Keratinocyte (primary cell): ENCODE results near the gene ATP6V1A. TPM values are rescaled to one million over a fixed set of nuclear protein-coding genes. Genes with fewer than 3 reads are reported as not detected.

Experiments used
- DNase-seq: peaks from one replicate; pipeline ENCODE4 v3.0.0-alpha.2; 2011; ENCODE audit warnings: low read depth, missing footprints, low spot score
- FAIRE-seq: peaks from 2 replicates; lab custom pipeline; 2011; peaks lifted over from hg19 to GRCh38; lab: Jason Lieb, UNC
- H2AFZ ChIP-seq: 2 replicates; pipeline ENCODE4 v1.6.0; 2012; ENCODE audit warnings: low read length, control low read depth, inconsistent platforms; ENCODE audit not compliant: control insufficient read depth
- H3K27ac ChIP-seq: 2 replicates; pipeline ENCODE4 v1.5.1; 2011; ENCODE audit warnings: low read length; ENCODE audit not compliant: control insufficient read depth, insufficient read depth
- H3K27me3 ChIP-seq: 3 replicates; pipeline ENCODE4 v1.6.0; 2011; ENCODE audit warnings: low read length; ENCODE audit not compliant: control insufficient read depth, insufficient read depth; ENCODE audit errors: extremely low read depth
- H3K36me3 ChIP-seq, 2 experiments: 2 replicates in 1 of 2; 3 replicates in 1 of 2; pipeline ENCODE4 v1.5.1; 2011; ENCODE audit warnings: low read length in 2 of 2, mild to moderate bottlenecking in 1 of 2; ENCODE audit not compliant: control insufficient read depth in 2 of 2, insufficient read depth in 2 of 2; ENCODE audit errors: extremely low read depth in 1 of 2
- H3K4me1 ChIP-seq: 3 replicates; pipeline ENCODE4 v1.5.1; 2011; ENCODE audit warnings: low read length; ENCODE audit not compliant: control insufficient read depth, insufficient read depth; ENCODE audit errors: extremely low read depth
- H3K4me2 ChIP-seq: 3 replicates; pipeline ENCODE4 v1.6.0; 2011; ENCODE audit warnings: low read depth, low read length; ENCODE audit not compliant: control insufficient read depth, insufficient read depth; ENCODE audit errors: extremely low read depth
- H3K4me3 ChIP-seq, 3 experiments: fragments of 200-600 bp in 1 of 3; sonication (generic) in 1 of 3; 2 replicates in 2 of 3; 3 replicates in 1 of 3; pipeline ENCODE4 v1.5.1; 2011 to 2016; ENCODE audit warnings: low read length in 3 of 3, mild to moderate bottlenecking in 3 of 3, control low read depth in 2 of 3, inconsistent platforms in 1 of 3, low read depth in 1 of 3, mixed read lengths in 1 of 3, mixed run types in 1 of 3, moderate library complexity in 1 of 3; ENCODE audit not compliant: control insufficient read depth in 2 of 3, insufficient read depth in 2 of 3; ENCODE audit errors: extremely low read depth in 1 of 3
- H3K79me2 ChIP-seq: 2 replicates; pipeline ENCODE4 v1.6.0; 2012; ENCODE audit warnings: low read length; ENCODE audit not compliant: control insufficient read depth, insufficient read depth
- H3K9ac ChIP-seq: 3 replicates; pipeline ENCODE4 v1.6.0; 2011; ENCODE audit warnings: low read length; ENCODE audit not compliant: control insufficient read depth, insufficient read depth; ENCODE audit errors: extremely low read depth
- H3K9me1 ChIP-seq: 3 replicates; pipeline ENCODE4 v1.6.0; 2011; ENCODE audit warnings: low read length; ENCODE audit not compliant: control insufficient read depth, insufficient read depth; ENCODE audit errors: extremely low read depth
- H3K9me3 ChIP-seq: 2 replicates; pipeline ENCODE4 v1.5.1; 2012; ENCODE audit warnings: low read depth, low read length; ENCODE audit not compliant: control insufficient read depth
- H4K20me1 ChIP-seq: 3 replicates; pipeline ENCODE4 v1.6.0; 2011; ENCODE audit warnings: low read length; ENCODE audit not compliant: control insufficient read depth, insufficient read depth; ENCODE audit errors: extremely low read depth
- CTCF ChIP-seq, 3 experiments: IDR thresholded peaks in 1 of 3; conservative IDR thresholded peaks in 1 of 3; optimal IDR thresholded peaks in 1 of 3; 2 replicates in 2 of 3; 3 replicates in 1 of 3; pipeline versions ENCODE3 to v1.5.1; 2011; ENCODE audit warnings: low read length in 3 of 3, mild to moderate bottlenecking in 3 of 3, moderate library complexity in 2 of 3, control low read depth in 1 of 3, inconsistent platforms in 1 of 3; ENCODE audit not compliant: insufficient read depth in 2 of 3; ENCODE audit errors: extremely low read depth in 1 of 3
- EZH2 ChIP-seq: IDR thresholded peaks from one replicate; pipeline ENCODE4 v1.6.1; 2012; ENCODE audit warnings: inconsistent platforms, mild to moderate bottlenecking, low read length, moderate library complexity
- dilution Hi-C: fragments of 300-500 bp; cut with MboI; formaldehyde crosslinking; loops from one replicate; pipeline ENCODE4 v1.7.0; 2020; ENCODE audit warnings: low sequenced_read_pairs; ENCODE audit not compliant: extremely low pct_ligation_motif_present
- polyA plus RNA-seq, 5 experiments: library from polyadenylated mRNA; depleted of rRNA in 3 of 5; stranded (reverse) in 3 of 5; stranded (forward) in 1 of 5; unstranded in 1 of 5; fragments of >200 nt; gene quantifications; 1 replicate in 1 of 5; 2 replicates in 3 of 5; 3 replicates in 1 of 5; pipeline versions ENCODE4 v1.2.1 to v1.2.3, GENCODE V29; 2011 to 2012; ENCODE audit warnings: missing spikeins in 2 of 5, low read depth in 1 of 5, low replicate concordance in 1 of 5

ATP6V1A gene
- polyA plus RNA-seq, 1 donor (not counting 4 experiments of a cell fraction or from before 2014, with no cell fraction given): 35.8 TPM

- peak overlapping the region; percentile 99 for H3K4me2 ChIP-seq
- H3K79me2 ChIP-seq: peaks cover 91% of the 10 kb centered on the region
- H3K4me1 ChIP-seq: peaks cover 44% of the 10 kb centered on the region
- peak overlapping the region in 2 of 3 experiments; percentile 86 to 97 for H3K4me3 ChIP-seq
- H3K9ac ChIP-seq: peak overlapping the region; percentile 49
- TF ChIP-seq EZH2: no peak
- no peak for TF ChIP-seq CTCF (optimal IDR thresholded peaks at IDR 0.05 in 1 of 3, IDR thresholded peaks at IDR 0.05 in 1 of 3, conservative IDR thresholded peaks at IDR 0.05 in 1 of 3; ENCODE audit: extremely low read depth in 1 of 3, insufficient read depth in 2 of 3, low read length in 3 of 3)
- peaks cover 0 to 4% of the 10 kb centered on the region in 2 experiments for H3K36me3 ChIP-seq
- FAIRE-seq: no peak
- H3K9me3 ChIP-seq: no peaks in the 10 kb centered on the region
- no peak for DNase-seq
- dilution Hi-C loops: no loop called here
- H2AFZ ChIP-seq: no peak overlapping the region
- H3K9me1 ChIP-seq: no peaks in the 10 kb centered on the region
- no peaks in the 10 kb centered on the region for H3K27me3 ChIP-seq
- peaks cover 23% of the 10 kb centered on the region for H4K20me1 ChIP-seq
- peak overlapping the region; percentile 21 for H3K27ac ChIP-seq
Measured at GRCh38 chr3:113743006-113743630, 3.7 kb upstream of the ATP6V1A start.

GRCh38 chr3:113744941-113745755, 1.7 kb upstream of the ATP6V1A start:
- peak overlapping the region; percentile 85 for H2AFZ ChIP-seq
- peaks cover 15% of the 10 kb centered on the region for H4K20me1 ChIP-seq
- no peaks in the 10 kb centered on the region for H3K9me1 ChIP-seq
- peak overlapping the region; percentile 100 for H3K27ac ChIP-seq
- H3K9me3 ChIP-seq: no peaks in the 10 kb centered on the region
- H3K36me3 ChIP-seq: peaks cover 0 to 4% of the 10 kb centered on the region in 2 experiments
- H3K4me3 ChIP-seq: peak overlapping the region; percentile 86 to 97 (median 89)
- TF ChIP-seq EZH2: no peak
- TF ChIP-seq CTCF (optimal IDR thresholded peaks at IDR 0.05 in 1 of 3, IDR thresholded peaks at IDR 0.05 in 1 of 3, conservative IDR thresholded peaks at IDR 0.05 in 1 of 3; ENCODE audit: extremely low read depth in 1 of 3, insufficient read depth in 2 of 3, low read length in 3 of 3): peak; percentile 63 to 90 (median 88)
- H3K27me3 ChIP-seq: no peaks in the 10 kb centered on the region
- DNase-seq (no peak), FAIRE-seq (peak; percentile 94)
- H3K4me2 ChIP-seq: peak overlapping the region; percentile 99
- H3K9ac ChIP-seq: peak overlapping the region; percentile 98
- H3K4me1 ChIP-seq: peaks cover 41% of the 10 kb centered on the region
- dilution Hi-C loops: no loop called here
- peaks cover 85% of the 10 kb centered on the region for H3K79me2 ChIP-seq
